Measurements from ENCODE around the gene SMOC1. TPM values are rescaled to one million over a fixed set of nuclear protein-coding genes. Genes with fewer than 3 reads are reported as not detected.

Gene SMOC1
- total and polyA plus RNA-seq, 12 donors = 0.33 to 19.8 (median 4.5) TPM

DNA sequence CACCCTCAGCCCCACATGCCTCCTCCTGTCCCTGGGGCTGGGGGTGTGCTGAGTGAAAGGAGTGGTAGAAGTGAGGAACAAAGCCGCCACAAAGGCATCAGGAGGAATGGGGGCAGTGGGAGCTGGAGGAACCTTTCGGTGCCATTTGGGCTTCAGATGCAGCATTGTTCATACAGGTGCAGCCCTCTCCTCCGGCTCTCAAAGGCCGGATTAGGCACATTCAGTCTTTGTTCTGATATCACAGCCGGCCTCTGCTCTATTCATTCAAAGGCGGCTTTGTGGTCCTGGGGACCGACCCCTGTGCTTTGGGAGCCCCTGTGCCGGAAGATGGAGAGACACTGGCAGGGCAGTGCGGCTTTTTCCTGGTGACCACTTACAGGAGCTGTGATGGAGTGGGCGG is 53.2 kb downstream of the SMOC1 start:
- DNase-seq = no peak
- H3K27ac ChIP-seq = no peak overlapping the region
- TF ChIP-seq, protein P1, sequence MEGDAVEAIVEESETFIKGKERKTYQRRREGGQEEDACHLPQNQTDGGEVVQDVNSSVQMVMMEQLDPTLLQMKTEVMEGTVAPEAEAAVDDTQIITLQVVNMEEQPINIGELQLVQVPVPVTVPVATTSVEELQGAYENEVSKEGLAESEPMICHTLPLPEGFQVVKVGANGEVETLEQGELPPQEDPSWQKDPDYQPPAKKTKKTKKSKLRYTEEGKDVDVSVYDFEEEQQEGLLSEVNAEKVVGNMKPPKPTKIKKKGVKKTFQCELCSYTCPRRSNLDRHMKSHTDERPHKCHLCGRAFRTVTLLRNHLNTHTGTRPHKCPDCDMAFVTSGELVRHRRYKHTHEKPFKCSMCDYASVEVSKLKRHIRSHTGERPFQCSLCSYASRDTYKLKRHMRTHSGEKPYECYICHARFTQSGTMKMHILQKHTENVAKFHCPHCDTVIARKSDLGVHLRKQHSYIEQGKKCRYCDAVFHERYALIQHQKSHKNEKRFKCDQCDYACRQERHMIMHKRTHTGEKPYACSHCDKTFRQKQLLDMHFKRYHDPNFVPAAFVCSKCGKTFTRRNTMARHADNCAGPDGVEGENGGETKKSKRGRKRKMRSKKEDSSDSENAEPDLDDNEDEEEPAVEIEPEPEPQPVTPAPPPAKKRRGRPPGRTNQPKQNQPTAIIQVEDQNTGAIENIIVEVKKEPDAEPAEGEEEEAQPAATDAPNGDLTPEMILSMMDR (IDR thresholded peaks at IDR 0.05) = no peak
- TF ChIP-seq POLR2A (IDR thresholded peaks at IDR 0.05) = no peak
- H3K4me3 ChIP-seq = no peak overlapping the region
- no peaks in the 10 kb centered on the region for H3K4me1 ChIP-seq (replicated peaks in 1 of 2)
- H3K36me3 ChIP-seq (replicated peaks in 1 of 2) = no peaks in the 10 kb centered on the region
- 71 to 94% (median 81%) methylated on average over 6 to 10 of the region's 10 CpGs for WGBS, 4 donors
- H3K9me3 ChIP-seq (replicated peaks in 1 of 3) = no peaks in the 10 kb centered on the region
- intact Hi-C loops (cut with DNase I) = no loop called here
- no peaks in the 10 kb centered on the region for H3K27me3 ChIP-seq

GRCh38 chr14:69933623-69934275 is 54.5 kb downstream of the SMOC1 start:
- Histone ChIP-seq H3K27ac (no peak overlapping the region), H3K27me3 (no peaks in the 10 kb centered on the region), H3K4me1 (replicated peaks in 1 of 2) (no peaks in the 10 kb centered on the region), H3K9me3 (replicated peaks in 1 of 3) (no peaks in the 10 kb centered on the region), H3K4me3 (no peak overlapping the region), H3K36me3 (replicated peaks in 1 of 2) (no peaks in the 10 kb centered on the region)
- WGBS, 4 donors = 77 to 87% (median 84%) methylated on average over 9 of the region's 9 CpGs
- intact Hi-C loops (cut with DNase I) = no loop called here
- no peak for DNase-seq
- TF ChIP-seq, protein P1 (IDR thresholded peaks at IDR 0.05) = no peak
- TF ChIP-seq POLR2A (IDR thresholded peaks at IDR 0.05) = no peak

GRCh38 chr14:69937367-69938081 is 58.3 kb downstream of the SMOC1 start:
- Histone ChIP-seq H3K27ac (no peak overlapping the region), H3K27me3 (no peaks in the 10 kb centered on the region), H3K36me3 (replicated peaks in 1 of 2) (no peaks in the 10 kb centered on the region), H3K9me3 (replicated peaks in 1 of 3) (no peaks in the 10 kb centered on the region), H3K4me3 (no peak overlapping the region), H3K4me1 (replicated peaks in 1 of 2) (no peaks in the 10 kb centered on the region)
- DNase-seq = no peak
- no peak for TF ChIP-seq POLR2A (IDR thresholded peaks at IDR 0.05)
- TF ChIP-seq, protein P1 (IDR thresholded peaks at IDR 0.05) = no peak
- intact Hi-C loops (cut with DNase I) = no loop called here
- 53 to 66% (median 62%) methylated on average over 9 to 12 of the region's 12 CpGs for WGBS, 4 donors

GRCh38 chr14:69938751-69939150 is 59.5 kb downstream of the SMOC1 start:
- H3K4me3 ChIP-seq = no peak overlapping the region
- H3K36me3 ChIP-seq (replicated peaks in 1 of 2) = no peaks in the 10 kb centered on the region
- H3K27me3 ChIP-seq = no peaks in the 10 kb centered on the region
- WGBS, 4 donors = 82 to 89% (median 86%) methylated on average over 6 of the region's 6 CpGs
- H3K9me3 ChIP-seq (replicated peaks in 1 of 3) = no peaks in the 10 kb centered on the region
- DNase-seq = no peak
- no peak for TF ChIP-seq POLR2A (IDR thresholded peaks at IDR 0.05)
- TF ChIP-seq, protein P1 (IDR thresholded peaks at IDR 0.05) = no peak
- intact Hi-C loops (cut with DNase I) = no loop called here
- H3K4me1 ChIP-seq (replicated peaks in 1 of 2) = no peaks in the 10 kb centered on the region
- no peak overlapping the region for H3K27ac ChIP-seq
